Thyroid gland (tissue), 4 donors: ENCODE data around the gene STXBP3. TPM values are rescaled to one million over a fixed set of nuclear protein-coding genes. Genes with fewer than 3 reads are reported as not detected.
"Not testable (repeated sequence)": the region's sequence is repeated elsewhere in the genome, so short reads cannot be mapped to it uniquely, and the experiment has no call there.

Experiments used
- DNase-seq, 2 donors: peaks; one replicate each; pipeline ENCODE4 v3.0.0-alpha.2; 2019
- H3K27ac ChIP-seq, 3 donors: fragments of 200-600 bp; sonication (generic); 1 replicate in 2 of 3; 2 replicates in 1 of 3; pipeline ENCODE4 v1.5.1; 2016 to 2019; ENCODE audit warnings: mild to moderate bottlenecking in 1 of 3, moderate library complexity in 1 of 3
- H3K27me3 ChIP-seq: fragments of 200-600 bp; sonication (generic); one replicate; pipeline ENCODE4 v1.5.1; 2019
- H3K36me3 ChIP-seq, 2 donors: fragments of 200-600 bp; sonication (generic); one replicate each; pipeline ENCODE4 v1.5.1; 2016 to 2019
- H3K4me1 ChIP-seq, 2 donors: fragments of 200-600 bp; sonication (generic); one replicate each; pipeline ENCODE4 v1.5.1; 2017 to 2019
- H3K4me3 ChIP-seq, 3 donors: fragments of 200-600 bp; sonication (generic); replicated peaks in 1 of 3; 1 replicate in 2 of 3; 2 replicates in 1 of 3; pipeline ENCODE4 v1.5.1; 2016; ENCODE audit warnings: mild to moderate bottlenecking in 1 of 3
- H3K9me3 ChIP-seq: fragments of 200-600 bp; sonication (generic); one replicate; pipeline ENCODE4 v1.5.1; 2017
- CTCF ChIP-seq, 6 experiments: fragments of 200-600 bp in 3 of 6; fragments of 450-650 bp in 3 of 6; sonication (generic) in 3 of 6; IDR thresholded peaks; one replicate each; pipeline ENCODE4 v1.5.1; 2016 to 2019; ENCODE audit warnings: antibody characterized with exemption in 6 of 6, mild to moderate bottlenecking in 2 of 6, inconsistent platforms in 1 of 6, moderate library complexity in 1 of 6
- POLR2A ChIP-seq, 2 donors: fragments of 450-650 bp; IDR thresholded peaks; one replicate each; pipeline ENCODE4 v1.6.1; 2017; ENCODE audit warnings: antibody characterized with exemption in 2 of 2, mild to moderate bottlenecking in 2 of 2, moderate library complexity in 1 of 2
- WGBS, 2 donors: methylation state at CpG; one replicate each; pipeline ENCODE4 v1.1.5; 2017; 5-methylcytosine and 5-hydroxymethylcytosine counted together
- intact Hi-C: fragments of 100-400 bp; cut with DNase I; formaldehyde crosslinking; loops from one replicate; pipeline ENCODE4 v1.15.1; 2023
- total RNA-seq, 4 donors: library from RNA; depleted of rRNA; stranded (reverse); fragments of >200 nt; gene quantifications; one replicate each; pipeline ENCODE4 v1.2.3, GENCODE V29; 2016

The STXBP3 gene
- total RNA-seq, 4 donors from 2014 or later: 82.6 to 223 (median 100) TPM

GRCh38 chr1:108767115-108767514 is 20.6 kb downstream of the STXBP3 start:
- Histone ChIP-seq H3K4me3 (no peak overlapping the region), H3K36me3 (peaks cover 2 to 20% of the 10 kb centered on the region in 2 donors), H3K9me3 (no peaks in the 10 kb centered on the region), H3K4me1 (no peaks in the 10 kb centered on the region), H3K27me3 (no peaks in the 10 kb centered on the region), H3K27ac (no peak overlapping the region)
- 79 to 83% methylated on average over 1 of the region's 1 CpG for WGBS, 2 donors
- intact Hi-C loops: no loop called here
- TF ChIP-seq POLR2A (IDR thresholded peaks at IDR 0.05) (no peak), CTCF (IDR thresholded peaks at IDR 0.05) (no peak)
- no peak for DNase-seq

- Histone ChIP-seq H3K4me1 (no peaks in the 10 kb centered on the region), H3K27ac (no peak overlapping the region), H3K36me3 (peaks cover 3 to 19% of the 10 kb centered on the region in 2 donors), H3K4me3 (no peak overlapping the region), H3K27me3 (no peaks in the 10 kb centered on the region), H3K9me3 (no peaks in the 10 kb centered on the region)
- intact Hi-C loops: no loop called here
- WGBS, 2 donors: 84 to 93% methylated on average over 3 of the region's 3 CpGs
- no peak for DNase-seq
- TF ChIP-seq POLR2A (IDR thresholded peaks at IDR 0.05) (no peak), CTCF (IDR thresholded peaks at IDR 0.05) (no peak)
These were observed 21.2 kb downstream of the STXBP3 start for GRCh38 chr1:108767708-108768107.

GRCh38 chr1:108777839-108778238 is 31.4 kb downstream of the STXBP3 start:
- no peaks in the 10 kb centered on the region for H3K27me3 ChIP-seq
- DNase-seq: no peak
- intact Hi-C loops: no loop called here
- no peak overlapping the region for H3K4me3 ChIP-seq
- no peak for TF ChIP-seq CTCF (IDR thresholded peaks at IDR 0.05)
- TF ChIP-seq POLR2A (IDR thresholded peaks at IDR 0.05): no peak
- H3K9me3 ChIP-seq: no peaks in the 10 kb centered on the region
- no peaks in the 10 kb centered on the region for H3K4me1 ChIP-seq
- no peak overlapping the region for H3K27ac ChIP-seq
- peaks cover 17 to 49% of the 10 kb centered on the region in 2 donors for H3K36me3 ChIP-seq

GRCh38 chr1:108779455-108779854 is 33.0 kb downstream of the STXBP3 start:
- intact Hi-C loops: no loop called here
- H3K36me3 ChIP-seq: peaks cover 10 to 39% of the 10 kb centered on the region in 2 donors
- no peak for DNase-seq
- no peaks in the 10 kb centered on the region for H3K9me3 ChIP-seq
- no peak overlapping the region for H3K4me3 ChIP-seq
- no peaks in the 10 kb centered on the region for H3K27me3 ChIP-seq
- H3K27ac ChIP-seq: no peak overlapping the region
- no peaks in the 10 kb centered on the region for H3K4me1 ChIP-seq
- no peak for TF ChIP-seq POLR2A (IDR thresholded peaks at IDR 0.05)
- no peak for TF ChIP-seq CTCF (IDR thresholded peaks at IDR 0.05)

- DNase-seq: no peak
- 94% methylated on average over 3 of the region's 3 CpGs for WGBS, 2 donors
- no peaks in the 10 kb centered on the region for H3K9me3 ChIP-seq
- H3K27ac ChIP-seq: no peak overlapping the region
- no peak overlapping the region for H3K4me3 ChIP-seq
- no peak for TF ChIP-seq POLR2A (IDR thresholded peaks at IDR 0.05)
- no peaks in the 10 kb centered on the region for H3K27me3 ChIP-seq
- no peaks in the 10 kb centered on the region for H3K4me1 ChIP-seq
- peaks cover 26 to 49% of the 10 kb centered on the region in 2 donors for H3K36me3 ChIP-seq
- intact Hi-C loops: no loop called here
These were observed 34.6 kb downstream of the STXBP3 start for GRCh38 chr1:108780937-108781574.

GRCh38 chr1:108781575-108781944 is 35.1 kb downstream of the STXBP3 start:
- H3K27me3 ChIP-seq, H3K27ac ChIP-seq, DNase-seq, H3K4me1 ChIP-seq, H3K4me3 ChIP-seq, H3K9me3 ChIP-seq, intact Hi-C loops: not testable (repeated sequence)
- 96 to 100% methylated on average over 1 of the region's 1 CpG for WGBS, 2 donors
- peaks cover 27 to 50% of the 10 kb centered on the region in 2 donors for H3K36me3 ChIP-seq
